IMR-90 (cell line): ENCODE results near the gene UTF1. TPM values are rescaled to one million over a fixed set of nuclear protein-coding genes. Genes with fewer than 3 reads are reported as not detected.

Experiments
- ATAC-seq: fragments of 200-7000 bp; cut with Tn5 transposase; 2 replicates; pipeline ENCODE4 v1.9.1; 2020; ENCODE audit warnings: low read depth, mild to moderate bottlenecking, moderate library complexity
- BruUV-seq: library from RNA; stranded (reverse); fragments of 400-500 nt; replicated peaks from 2 replicates; lab custom pipeline; 2021; lab: Mats Ljungman, UMichigan
- CTCF ChIA-PET: fragments of 300-600 bp; formaldehyde crosslinking; extraction: SDS; loops from one replicate; lab custom pipeline; 2021; ENCODE audit warnings: antibody characterized with exemption; lab: Yijun Ruan, JAX
- POLR2A ChIA-PET: fragments of 300-600 bp; sonication (Branson Sonifier 250); formaldehyde crosslinking; loops from one replicate; lab custom pipeline; 2022; ENCODE audit warnings: antibody characterized with exemption; ENCODE audit not compliant: unreplicated experiment; lab: Charles Lee
- DNase-seq: peaks from one replicate; pipeline ENCODE4 v3.0.0; 2013
- H2AFZ ChIP-seq: replicated peaks from 2 replicates; pipeline ENCODE3; 2013; ENCODE audit warnings: low read length, mild to moderate bottlenecking; ENCODE audit not compliant: poor library complexity
- H2AK5ac ChIP-seq: 2 replicates; pipeline ENCODE4 v1.6.1; 2013; ENCODE audit warnings: low read depth, low read length, inconsistent platforms
- H2AK9ac ChIP-seq: replicated peaks from 2 replicates; pipeline ENCODE3; 2013; ENCODE audit warnings: mild to moderate bottlenecking, low read depth, low read length, moderate library complexity; ENCODE audit not compliant: poor library complexity
- H2BK120ac ChIP-seq: 2 replicates; pipeline ENCODE4 v1.6.1; 2013; ENCODE audit warnings: low read depth, low read length, inconsistent platforms
- H2BK15ac ChIP-seq: 3 replicates; pipeline ENCODE4 v1.6.1; 2013; ENCODE audit warnings: low read depth, low read length, inconsistent platforms
- H2BK20ac ChIP-seq: 2 replicates; pipeline ENCODE4 v1.6.1; 2013; ENCODE audit warnings: low read depth, mild to moderate bottlenecking, inconsistent platforms, low read length, moderate library complexity
- H2BK5ac ChIP-seq: 2 replicates; pipeline ENCODE4 v1.6.1; 2013; ENCODE audit warnings: mild to moderate bottlenecking, low read depth, low read length, inconsistent platforms; ENCODE audit not compliant: poor library complexity, severe bottlenecking
- H3K14ac ChIP-seq: replicated peaks from 2 replicates; pipeline ENCODE4 v1.6.1; 2013; ENCODE audit warnings: low read depth, low read length, inconsistent platforms
- H3K18ac ChIP-seq: 2 replicates; pipeline ENCODE4 v1.6.1; 2013; ENCODE audit warnings: low read depth, low read length, control low read depth
- H3K23ac ChIP-seq: 2 replicates; pipeline ENCODE4 v1.6.1; 2013; ENCODE audit warnings: low read depth, low read length, inconsistent platforms
- H3K27ac ChIP-seq: 2 replicates; pipeline ENCODE4 v1.5.1; 2013; ENCODE audit warnings: mild to moderate bottlenecking, control low read depth, low read length; ENCODE audit not compliant: insufficient read depth
- H3K27me3 ChIP-seq: 2 replicates; pipeline ENCODE4 v1.6.1; 2013; ENCODE audit warnings: low read length; ENCODE audit not compliant: control insufficient read depth, insufficient read depth
- H3K36me3 ChIP-seq: 2 replicates; pipeline ENCODE4 v1.6.1; 2013; ENCODE audit warnings: low read length, mixed read lengths; ENCODE audit not compliant: control insufficient read depth, insufficient read depth
- H3K4ac ChIP-seq: 2 replicates; pipeline ENCODE4 v1.6.1; 2013; ENCODE audit warnings: low read depth, low read length, inconsistent platforms
- H3K4me1 ChIP-seq: 2 replicates; pipeline ENCODE4 v1.6.1; 2013; ENCODE audit warnings: low read length, mixed read lengths; ENCODE audit not compliant: control insufficient read depth, insufficient read depth
- H3K4me2 ChIP-seq: 2 replicates; pipeline ENCODE4 v1.6.1; 2013; ENCODE audit warnings: low read depth, mild to moderate bottlenecking, control low read depth, low read length, moderate library complexity
- H3K4me3 ChIP-seq: 2 replicates; pipeline ENCODE4 v1.5.1; 2013; ENCODE audit warnings: low read depth, mild to moderate bottlenecking, control low read depth, low read length, moderate library complexity; ENCODE audit not compliant: insufficient read depth
- H3K56ac ChIP-seq: 2 replicates; pipeline ENCODE4 v1.6.1; 2013; ENCODE audit warnings: low read length, inconsistent platforms; ENCODE audit not compliant: insufficient read depth; ENCODE audit errors: extremely low read depth
- H3K79me1 ChIP-seq, 2 experiments: 2 replicates each; pipeline ENCODE4 v1.6.1; 2013; ENCODE audit warnings: low read length in 2 of 2, inconsistent platforms in 1 of 2, low read depth in 1 of 2
- H3K9ac ChIP-seq: 2 replicates; pipeline ENCODE4 v1.6.1; 2013; ENCODE audit warnings: low read depth, low read length, control low read depth
- H3K9me1 ChIP-seq: 2 replicates; pipeline ENCODE4 v1.6.1; 2013; ENCODE audit warnings: low read length, inconsistent platforms; ENCODE audit not compliant: insufficient read depth
- H3K9me3 ChIP-seq: 2 replicates; pipeline ENCODE4 v1.6.1; 2013; ENCODE audit warnings: low read length; ENCODE audit not compliant: control insufficient read depth, insufficient read depth
- H4K20me1 ChIP-seq: 2 replicates; pipeline ENCODE4 v1.6.1; 2013; ENCODE audit warnings: low read length, inconsistent platforms; ENCODE audit not compliant: insufficient read depth
- H4K5ac ChIP-seq: 2 replicates; pipeline ENCODE4 v1.6.1; 2013; ENCODE audit warnings: mild to moderate bottlenecking, low read depth, low read length, control low read depth
- H4K8ac ChIP-seq, 2 experiments: 2 replicates each; pipeline ENCODE4 v1.6.1; 2013; ENCODE audit warnings: low read depth in 2 of 2, low read length in 2 of 2, control low read depth in 1 of 2, inconsistent platforms in 1 of 2
- H4K91ac ChIP-seq: 2 replicates; pipeline ENCODE4 v1.6.1; 2013; ENCODE audit warnings: low read depth, low read length, inconsistent platforms; ENCODE audit not compliant: insufficient read depth
- BHLHE40 ChIP-seq: fragments of 150-350 bp; IDR thresholded peaks from 2 replicates; pipeline ENCODE4 v1.6.1; 2016; ENCODE audit warnings: mild to moderate bottlenecking, low read depth, low read length
- CEBPB ChIP-seq: IDR thresholded peaks from 2 replicates; pipeline ENCODE4 v1.6.1; 2012; ENCODE audit warnings: low read depth, low read length, improper control_type of control experiment
- CHD1 ChIP-seq: IDR thresholded peaks from 2 replicates; pipeline ENCODE4 v1.6.1; 2012; ENCODE audit warnings: low read depth, low read length, improper control_type of control experiment
- ELK1 ChIP-seq: fragments of 150-350 bp; IDR thresholded peaks from 2 replicates; pipeline ENCODE4 v1.6.1; 2016; ENCODE audit warnings: low read depth, mild to moderate bottlenecking, low read length, moderate library complexity, borderline replicate concordance
- FOS ChIP-seq: fragments of 150-350 bp; IDR thresholded peaks from 2 replicates; pipeline ENCODE4 v1.6.1; 2016; ENCODE audit warnings: low read depth, low read length
- MAFK ChIP-seq: IDR thresholded peaks from 2 replicates; pipeline ENCODE4 v1.6.1; 2012; ENCODE audit warnings: low read depth, low read length, improper control_type of control experiment
- MAZ ChIP-seq: IDR thresholded peaks from 2 replicates; pipeline ENCODE4 v1.6.1; 2012; ENCODE audit warnings: low read depth, mild to moderate bottlenecking, low read length, improper control_type of control experiment, moderate library complexity, borderline replicate concordance
- MXI1 ChIP-seq: IDR thresholded peaks from 2 replicates; pipeline ENCODE4 v1.6.1; 2012; ENCODE audit warnings: low read depth, mild to moderate bottlenecking, low read length, moderate library complexity, borderline replicate concordance
- NFE2L2 ChIP-seq: fragments of 150-350 bp; IDR thresholded peaks from 2 replicates; pipeline ENCODE4 v1.6.1; 2016; ENCODE audit warnings: low read depth, mild to moderate bottlenecking, low read length
- POLR2A ChIP-seq: IDR thresholded peaks from 2 replicates; pipeline ENCODE4 v1.6.1; 2012; ENCODE audit warnings: mild to moderate bottlenecking, low read depth, low read length
- RAD21 ChIP-seq: IDR thresholded peaks from 2 replicates; pipeline ENCODE4 v1.6.1; 2012; ENCODE audit warnings: low read length, improper control_type of control experiment
- RCOR1 ChIP-seq: IDR thresholded peaks from 2 replicates; pipeline ENCODE4 v1.6.1; 2012; ENCODE audit warnings: mild to moderate bottlenecking, low read length, improper control_type of control experiment; ENCODE audit not compliant: insufficient replicate concordance
- RFX5 ChIP-seq: IDR thresholded peaks from 2 replicates; pipeline ENCODE4 v1.8.0; 2012; ENCODE audit warnings: low read depth, mild to moderate bottlenecking, low read length, moderate library complexity
- SMC3 ChIP-seq: fragments of 150-350 bp; IDR thresholded peaks from 2 replicates; pipeline ENCODE4 v1.6.1; 2016; ENCODE audit warnings: low read depth, mild to moderate bottlenecking, antibody characterized with exemption, low read length, moderate library complexity
- USF2 ChIP-seq: fragments of 150-350 bp; IDR thresholded peaks from 2 replicates; pipeline ENCODE4 v1.6.1; 2017; ENCODE audit warnings: mild to moderate bottlenecking, antibody characterized with exemption, low read length, low read depth
- WGBS, 2 experiments: methylation state at CpG; one replicate each; pipeline versions ENCODE4 v1.1.5 to v1.1.7; 2013; ENCODE audit warnings: missing lambda C conversion rate in 2 of 2; ENCODE audit not compliant: insufficient read length in 1 of 2; ENCODE audit errors: extremely low coverage in 2 of 2; 5-methylcytosine and 5-hydroxymethylcytosine counted together
- dilution Hi-C: fragments of 300-500 bp; cut with HindIII; formaldehyde crosslinking; loops from one replicate; pipeline ENCODE4 v1.14.3; 2018; ENCODE audit warnings: low sequenced_read_pairs; ENCODE audit not compliant: unreplicated experiment
- in situ Hi-C: fragments of 300-500 bp; cut with MboI; formaldehyde crosslinking; loops from 3 replicates; pipeline ENCODE4 v1.14.3; 2019; ENCODE audit warnings: low sequenced_read_pairs, inconsistent platforms, mixed read lengths
- intact Hi-C: fragments of 100-400 bp; cut with micrococcal nuclease; formaldehyde crosslinking; loops from 2 replicates; pipeline ENCODE4 v1.10.0; 2022
- polyA plus RNA-seq, 3 experiments: library from polyadenylated mRNA; depleted of rRNA; stranded (reverse); fragments of >200 nt; gene quantifications; 2 replicates each; pipeline ENCODE4 v1.2.3, GENCODE V29; 2012; ENCODE audit warnings: low replicate concordance in 1 of 3
- total RNA-seq: library from RNA; depleted of rRNA; stranded (reverse); fragments of >200 nt; gene quantifications from 2 replicates; pipeline ENCODE4 v1.2.3, GENCODE V29; 2012
- TF ChIP-seq, protein P1 (sequence below): conservative IDR thresholded peaks from 2 replicates; pipeline ENCODE4 v1.5.1; 2012; ENCODE audit warnings: mild to moderate bottlenecking, low read depth, low read length, improper control_type of control experiment

UTF1 gene
- total and polyA plus RNA-seq, 2 of the 4 experiments (the other 2 are of a cell fraction): not detected

DNA sequence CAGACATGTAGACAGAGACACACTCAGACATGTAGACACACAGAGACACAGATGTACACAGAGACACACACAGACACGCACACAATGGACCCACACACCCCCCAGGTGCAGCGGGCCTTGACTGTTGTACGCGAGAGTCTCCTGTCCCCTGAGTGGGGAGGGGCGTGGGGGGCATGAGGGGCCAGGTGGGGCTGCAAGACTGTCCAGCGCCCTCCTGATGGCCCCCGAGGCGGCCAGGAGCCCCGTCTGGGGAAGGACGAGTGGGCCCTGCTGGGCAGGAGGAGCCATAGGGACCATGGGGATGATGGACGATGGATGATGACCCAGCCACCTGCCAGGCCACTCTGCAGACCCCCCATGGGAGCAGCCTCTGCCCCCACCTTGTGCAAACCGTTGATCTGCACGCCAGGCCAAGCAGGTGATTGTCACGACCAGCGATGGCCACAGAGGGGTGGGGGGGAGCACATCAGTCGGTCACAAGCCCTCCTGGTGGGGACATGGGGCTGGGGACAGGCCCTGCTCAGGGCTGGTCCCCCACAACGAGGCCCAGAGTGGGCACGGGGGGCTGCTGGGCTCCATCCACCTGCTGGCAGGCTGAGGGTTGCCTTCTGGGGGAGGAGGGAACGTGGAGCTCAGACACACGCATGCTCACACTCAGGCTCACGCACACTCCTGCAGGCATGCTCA, 19.2 kb downstream of the UTF1 start:
- no peaks in the 10 kb centered on the region for H3K9me3 ChIP-seq

More for the DNA sequence above, 19.2 kb downstream of the UTF1 start:
- Histone ChIP-seq H3K14ac (no peak overlapping the region), H3K23ac (no peak overlapping the region), H3K27me3 (peaks cover 14% of the 10 kb centered on the region), H4K91ac (no peak overlapping the region), H3K4me2 (no peak overlapping the region), H2AK9ac (no peak overlapping the region), H2BK5ac (no peak overlapping the region), H4K20me1 (no peaks in the 10 kb centered on the region), H3K27ac (no peak overlapping the region), H3K56ac (no peak overlapping the region), H3K79me1 (no peaks in the 10 kb centered on the region), H4K5ac (no peak overlapping the region), H2BK120ac (no peak overlapping the region), H2BK15ac (no peak overlapping the region), H3K36me3 (no peaks in the 10 kb centered on the region), H3K9ac (no peak overlapping the region), H3K9me1 (no peaks in the 10 kb centered on the region), H3K4me3 (no peak overlapping the region), H3K18ac (no peak overlapping the region), H4K8ac (no peak overlapping the region), H3K4me1 (no peaks in the 10 kb centered on the region), H2BK20ac (no peak overlapping the region), H3K4ac (no peak overlapping the region), H2AFZ (no peak overlapping the region), H2AK5ac (no peak overlapping the region)
- ChIA-PET CTCF (no interaction called here), POLR2A (no interaction called here)
- TF ChIP-seq RFX5 (no peak), MXI1 (no peak), MAFK (no peak), POLR2A (no peak), USF2 (no peak), SMC3 (no peak), FOS (no peak), MAZ (no peak), RAD21 (no peak), RCOR1 (no peak), CEBPB (no peak), ELK1 (no peak), BHLHE40 (no peak), CHD1 (no peak), NFE2L2 (no peak)
- TF ChIP-seq, protein P1, sequence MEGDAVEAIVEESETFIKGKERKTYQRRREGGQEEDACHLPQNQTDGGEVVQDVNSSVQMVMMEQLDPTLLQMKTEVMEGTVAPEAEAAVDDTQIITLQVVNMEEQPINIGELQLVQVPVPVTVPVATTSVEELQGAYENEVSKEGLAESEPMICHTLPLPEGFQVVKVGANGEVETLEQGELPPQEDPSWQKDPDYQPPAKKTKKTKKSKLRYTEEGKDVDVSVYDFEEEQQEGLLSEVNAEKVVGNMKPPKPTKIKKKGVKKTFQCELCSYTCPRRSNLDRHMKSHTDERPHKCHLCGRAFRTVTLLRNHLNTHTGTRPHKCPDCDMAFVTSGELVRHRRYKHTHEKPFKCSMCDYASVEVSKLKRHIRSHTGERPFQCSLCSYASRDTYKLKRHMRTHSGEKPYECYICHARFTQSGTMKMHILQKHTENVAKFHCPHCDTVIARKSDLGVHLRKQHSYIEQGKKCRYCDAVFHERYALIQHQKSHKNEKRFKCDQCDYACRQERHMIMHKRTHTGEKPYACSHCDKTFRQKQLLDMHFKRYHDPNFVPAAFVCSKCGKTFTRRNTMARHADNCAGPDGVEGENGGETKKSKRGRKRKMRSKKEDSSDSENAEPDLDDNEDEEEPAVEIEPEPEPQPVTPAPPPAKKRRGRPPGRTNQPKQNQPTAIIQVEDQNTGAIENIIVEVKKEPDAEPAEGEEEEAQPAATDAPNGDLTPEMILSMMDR: no peak
- DNase-seq (no peak), ATAC-seq (no peak)
- intact Hi-C loops (no loop called here), dilution Hi-C loops (no loop called here), in situ Hi-C loops (no loop called here)
- BruUV-seq: no TSS peak
- 55% methylated on average over 4 of the region's 21 CpGs; no CpG with 5 or more reads in 1 of the 2 experiments for WGBS, 2 experiments
